Neural cell (in vitro differentiated cells): Measurements from ENCODE around the gene AP3B1. TPM values are rescaled to one million over a fixed set of nuclear protein-coding genes. Genes with fewer than 3 reads are reported as not detected.

ENCODE experiments used
- H2AFZ ChIP-seq: fragments of 200-600, 300-800 bp; sonication (generic), shearing (Covaris generic); 2 replicates; pipeline ENCODE4 v1.6.0; 2014; ENCODE audit warnings: low read depth, mild to moderate bottlenecking, antibody characterized with exemption, low read length, moderate library complexity
- H3F3A ChIP-seq: fragments of 200-600 bp; shearing (Covaris generic); 2 replicates; pipeline ENCODE4 v1.6.1; 2016; ENCODE audit warnings: mild to moderate bottlenecking, moderate library complexity, mixed read lengths, antibody characterized with exemption, low read length; ENCODE audit not compliant: insufficient read depth, poor library complexity, severe bottlenecking
- H3K27ac ChIP-seq: fragments of 200-600, 300-800 bp; sonication (generic), shearing (Covaris generic); 2 replicates; pipeline ENCODE4 v1.5.1; 2014; ENCODE audit warnings: mild to moderate bottlenecking, low read length, moderate library complexity
- H3K27me3 ChIP-seq: fragments of 300-800, 200-600 bp; sonication (generic), shearing (Covaris generic); 2 replicates; pipeline ENCODE4 v1.6.0; 2014; ENCODE audit warnings: mild to moderate bottlenecking, low read depth, low read length, moderate library complexity; ENCODE audit not compliant: insufficient read depth
- H3K36me3 ChIP-seq: fragments of 300-800, 200-600 bp; sonication (generic), shearing (Covaris generic); 2 replicates; pipeline ENCODE4 v1.5.1; 2014; ENCODE audit warnings: mild to moderate bottlenecking, antibody characterized with exemption, low read length, moderate library complexity; ENCODE audit not compliant: insufficient read depth
- H3K4me2 ChIP-seq: fragments of 300-800, 200-600 bp; sonication (generic), shearing (Covaris generic); 2 replicates; pipeline ENCODE4 v1.6.0; 2014; ENCODE audit warnings: mild to moderate bottlenecking, low read length
- H3K4me3 ChIP-seq: fragments of 300-800, 200-600 bp; sonication (generic), shearing (Covaris generic); 2 replicates; pipeline ENCODE4 v1.5.1; 2014; ENCODE audit warnings: mild to moderate bottlenecking, low read length, moderate library complexity
- H3K79me2 ChIP-seq: fragments of 200-600 bp; shearing (Covaris generic); replicated peaks from 2 replicates; pipeline ENCODE4 v1.6.0; 2014; ENCODE audit warnings: mild to moderate bottlenecking, low read length, moderate library complexity; ENCODE audit not compliant: insufficient read depth
- H3K9ac ChIP-seq: fragments of 300-800, 200-600 bp; sonication (generic), shearing (Covaris generic); 2 replicates; pipeline ENCODE4 v1.6.1; 2016; ENCODE audit warnings: mild to moderate bottlenecking, low read length, mixed read lengths
- H3K9me2 ChIP-seq: fragments of 200-600 bp; shearing (Covaris generic); 2 replicates; pipeline ENCODE4 v1.6.1; 2016; ENCODE audit warnings: mild to moderate bottlenecking, low read length, mixed read lengths; ENCODE audit not compliant: insufficient read depth
- H3K9me3 ChIP-seq: fragments of 200-600, 300-800 bp; sonication (generic), shearing (Covaris generic); 2 replicates; pipeline ENCODE4 v1.6.1; 2016; ENCODE audit warnings: mild to moderate bottlenecking, mixed run types, low read length, moderate library complexity, mixed read lengths
- H4K20me1 ChIP-seq: fragments of 200-600 bp; shearing (Covaris generic); 2 replicates; pipeline ENCODE4 v1.6.1; 2016; ENCODE audit warnings: mild to moderate bottlenecking, mixed run types; ENCODE audit not compliant: insufficient read depth
- CTCF ChIP-seq: fragments of 450-650 bp; IDR thresholded peaks from 2 replicates; pipeline ENCODE4 v1.5.1; 2014; ENCODE audit warnings: antibody characterized with exemption, mild to moderate bottlenecking, moderate library complexity; ENCODE audit not compliant: poor library complexity, severe bottlenecking
- EP300 ChIP-seq: fragments of 450-650 bp; conservative IDR thresholded peaks from 2 replicates; pipeline ENCODE4 v1.6.1; 2014; ENCODE audit warnings: antibody characterized with exemption, mild to moderate bottlenecking, moderate library complexity; ENCODE audit not compliant: poor library complexity, severe bottlenecking
- EZH2 ChIP-seq: fragments of 200-600, 300-800 bp; shearing (Covaris generic), sonication (generic); IDR thresholded peaks from 2 replicates; pipeline ENCODE4 v1.6.1; 2014; ENCODE audit warnings: antibody characterized with exemption, low read length, borderline replicate concordance, mild to moderate bottlenecking; ENCODE audit not compliant: insufficient read depth, poor library complexity, severe bottlenecking
- MXI1 ChIP-seq: fragments of 450-650 bp; conservative IDR thresholded peaks from 2 replicates; pipeline ENCODE4 v1.6.1; 2014; ENCODE audit warnings: antibody characterized with exemption, mild to moderate bottlenecking; ENCODE audit not compliant: poor library complexity, severe bottlenecking
- POLR2AphosphoS5 ChIP-seq: IDR thresholded peaks from 2 replicates; pipeline ENCODE4 v1.6.1; 2012
- RAD21 ChIP-seq: fragments of 450-650 bp; conservative IDR thresholded peaks from 2 replicates; pipeline ENCODE4 v1.6.1; 2014; ENCODE audit warnings: antibody characterized with exemption, mild to moderate bottlenecking, moderate library complexity
- REST ChIP-seq: IDR thresholded peaks from 2 replicates; pipeline ENCODE4 v1.6.1; 2012; ENCODE audit warnings: borderline replicate concordance
- SMC3 ChIP-seq: fragments of 450-650 bp; conservative IDR thresholded peaks from 2 replicates; pipeline ENCODE4 v1.6.1; 2014; ENCODE audit warnings: antibody characterized with exemption, mild to moderate bottlenecking, moderate library complexity; ENCODE audit not compliant: poor library complexity
- TAF1 ChIP-seq: IDR thresholded peaks from 2 replicates; pipeline ENCODE4 v1.6.1; 2012; ENCODE audit warnings: low read depth
- polyA plus RNA-seq: library from polyadenylated mRNA; depleted of rRNA; stranded (reverse); fragments of >200 nt; gene quantifications from 2 replicates; pipeline ENCODE4 v1.2.3, GENCODE V29; 2014

The AP3B1 gene
- polyA plus RNA-seq, 1 donor from 2014 or later = 8.5 TPM

- no peak overlapping the region for H2AFZ ChIP-seq
- no peaks in the 10 kb centered on the region for H3K9me2 ChIP-seq
- H3K9me3 ChIP-seq = peaks cover 7% of the 10 kb centered on the region
- TF ChIP-seq REST (no peak), POLR2AphosphoS5 (peak; percentile 69)
- H4K20me1 ChIP-seq = no peaks in the 10 kb centered on the region
- peaks cover 96% of the 10 kb centered on the region for H3K27me3 ChIP-seq
- no peaks in the 10 kb centered on the region for H3K36me3 ChIP-seq
- no peak overlapping the region for H3K9ac ChIP-seq
- H3K79me2 ChIP-seq = no peaks in the 10 kb centered on the region
- H3K27ac ChIP-seq = no peak overlapping the region
- H3K4me3 ChIP-seq = no peak overlapping the region
- H3F3A ChIP-seq = no peaks in the 10 kb centered on the region
- no peak overlapping the region for H3K4me2 ChIP-seq
Observed at GRCh38 chr5:77958642-77959330, 335.7 kb downstream of the AP3B1 start.

- Histone ChIP-seq H3K36me3 (no peaks in the 10 kb centered on the region), H3K9me2 (no peaks in the 10 kb centered on the region), H4K20me1 (no peaks in the 10 kb centered on the region), H3K79me2 (no peaks in the 10 kb centered on the region), H2AFZ (no peak overlapping the region), H3K4me3 (no peak overlapping the region), H3K27ac (no peak overlapping the region), H3K4me2 (no peak overlapping the region), H3K9me3 (peaks cover 7% of the 10 kb centered on the region), H3F3A (no peaks in the 10 kb centered on the region), H3K9ac (no peak overlapping the region), H3K27me3 (peaks cover 94% of the 10 kb centered on the region)
- TF ChIP-seq POLR2AphosphoS5 (peak; percentile 2), SMC3 (no peak)
Observed at GRCh38 chr5:77957931-77958521, 336.5 kb downstream of the AP3B1 start.

GRCh38 chr5:77957516-77957915 is 337.0 kb downstream of the AP3B1 start:
- Histone ChIP-seq H3K27ac (no peak overlapping the region), H3K79me2 (no peaks in the 10 kb centered on the region), H2AFZ (no peak overlapping the region), H3K9ac (no peak overlapping the region), H3K9me2 (no peaks in the 10 kb centered on the region), H4K20me1 (no peaks in the 10 kb centered on the region), H3K27me3 (peaks cover 94% of the 10 kb centered on the region), H3K9me3 (peaks cover 7% of the 10 kb centered on the region), H3K4me2 (no peak overlapping the region), H3K36me3 (no peaks in the 10 kb centered on the region), H3F3A (no peaks in the 10 kb centered on the region), H3K4me3 (no peak overlapping the region)
- TF ChIP-seq MXI1 (no peak), POLR2AphosphoS5 (no peak), RAD21 (no peak), TAF1 (no peak), EP300 (no peak), REST (no peak), CTCF (no peak), SMC3 (no peak), EZH2 (no peak)
